HG03571 (cell line): ENCODE data around the gene MTMR2.
A peak's percentile ranks its signal among the peaks of the same experiment; 100 is the strongest.

Experiments used
- ATAC-seq: cut with Tn5 transposase; IDR thresholded peaks from one replicate; pipeline ENCODE4 v1.9.1; 2021; ENCODE audit not compliant: unreplicated experiment

Gene MTMR2

DNA sequence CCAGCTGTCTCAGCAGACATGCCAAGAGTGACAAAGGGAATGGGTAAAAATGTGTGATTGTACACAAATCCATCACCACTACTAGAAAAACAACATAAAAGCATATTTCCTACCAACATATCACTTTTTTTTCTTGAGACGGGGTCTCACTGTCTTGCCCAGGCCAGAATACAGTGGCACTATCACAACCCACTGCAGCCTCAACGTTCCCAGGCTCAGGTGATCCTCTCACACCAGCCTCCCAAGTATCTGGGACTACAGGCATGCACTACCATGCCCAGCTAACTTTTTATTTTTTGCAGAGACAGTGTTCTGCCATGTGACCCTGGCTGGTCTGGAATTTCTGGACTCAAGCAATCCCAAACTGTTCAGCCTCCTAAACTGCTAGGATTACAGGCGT is 5.2 kb downstream of the MTMR2 start:
- no peak for ATAC-seq

DNA sequence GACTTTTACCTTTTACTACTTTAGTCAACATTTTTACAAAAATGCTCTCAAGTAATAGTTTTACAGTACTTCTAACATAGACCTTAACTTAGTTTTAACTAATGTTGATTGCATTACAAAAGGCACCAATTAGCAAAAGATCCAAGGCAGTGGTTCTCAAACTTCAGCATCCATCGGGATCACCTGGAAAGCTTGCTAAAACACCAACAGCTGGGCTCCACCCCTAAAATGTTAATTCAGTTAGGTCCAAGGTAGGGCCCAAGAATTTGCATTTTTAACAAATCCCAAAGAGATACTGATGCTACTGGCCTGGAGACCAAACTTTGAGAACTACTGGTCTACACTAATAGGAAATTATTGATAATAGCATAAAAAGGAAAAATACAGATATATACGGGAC is 5.9 kb downstream of the MTMR2 start:
- no peak for ATAC-seq

DNA sequence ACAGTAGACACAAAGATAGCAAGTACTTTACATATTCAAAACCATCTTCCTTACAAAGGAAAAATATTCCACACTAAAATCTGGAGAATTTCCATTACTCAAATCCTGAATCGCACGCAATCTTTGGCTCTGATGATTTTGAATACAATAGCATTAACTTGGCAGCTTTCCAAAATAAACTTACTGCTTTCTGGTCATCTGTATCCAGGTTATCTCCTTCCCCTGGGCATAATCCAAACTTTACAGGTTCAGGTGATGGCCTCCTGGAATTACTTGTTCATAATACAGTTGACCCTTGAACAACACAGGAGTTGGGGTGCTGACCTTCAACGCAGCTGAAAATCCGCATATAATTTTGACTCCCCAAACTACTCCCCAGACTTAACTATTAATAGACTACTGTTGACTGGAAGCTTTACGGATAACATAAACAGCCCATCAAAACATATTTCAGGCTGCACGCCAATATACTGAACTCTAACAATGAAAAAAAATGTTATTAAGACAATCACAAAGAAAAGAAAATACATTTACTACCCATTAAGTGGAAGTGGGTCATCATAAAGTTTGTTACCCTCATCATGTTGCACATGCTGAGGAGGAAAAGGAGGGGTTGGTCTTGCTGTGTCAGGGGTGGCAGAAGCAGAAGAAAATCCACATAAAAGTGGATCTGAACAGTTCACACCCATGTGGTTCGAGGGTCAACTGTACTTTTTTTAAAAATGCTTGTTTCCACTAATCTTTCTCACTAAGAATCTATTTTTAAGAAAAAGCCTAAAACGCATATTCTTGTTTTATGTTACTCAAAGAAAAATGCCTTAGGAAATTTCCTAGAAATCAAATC is 6.5 kb downstream of the MTMR2 start:
- no peak for ATAC-seq

DNA sequence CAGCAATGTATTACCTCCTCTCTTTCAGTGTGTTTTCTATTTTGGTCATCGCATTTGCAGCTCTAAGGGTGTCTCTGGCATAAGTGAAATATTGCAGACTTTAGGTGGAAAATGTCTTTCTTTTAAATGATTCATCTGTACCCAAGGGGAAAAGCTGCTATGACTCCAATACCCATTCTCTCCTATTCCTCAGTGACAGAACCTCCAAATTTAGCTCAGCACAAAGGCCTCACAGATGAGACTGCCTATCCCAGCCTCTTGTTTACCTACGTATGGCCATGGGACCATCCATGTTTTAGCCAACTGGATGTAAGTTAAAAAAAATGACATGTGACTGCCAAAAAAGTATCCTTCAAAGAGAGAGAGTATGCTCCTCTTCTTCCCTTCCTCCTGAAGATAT is 7.9 kb downstream of the MTMR2 start:
- ATAC-seq: no peak

DNA sequence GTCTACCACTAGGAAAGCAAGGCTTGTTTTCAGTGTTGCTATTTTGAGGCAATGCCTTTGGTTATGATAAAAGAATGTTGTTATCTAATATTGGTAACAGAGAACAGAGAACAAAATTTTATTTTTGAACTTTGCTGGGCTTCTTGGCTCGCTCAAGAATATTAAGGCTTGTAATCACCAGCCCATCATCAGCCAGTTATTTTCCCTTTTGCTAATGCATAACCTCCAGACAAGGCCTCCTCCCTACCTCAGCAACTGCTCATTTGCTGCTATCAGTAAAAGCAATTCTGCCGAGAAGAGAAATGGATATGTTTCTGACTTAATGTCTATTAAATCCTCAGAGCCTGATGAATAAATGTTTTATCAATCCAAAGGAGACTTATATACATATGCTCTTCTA is 8.9 kb downstream of the MTMR2 start:
- ATAC-seq: no peak

DNA sequence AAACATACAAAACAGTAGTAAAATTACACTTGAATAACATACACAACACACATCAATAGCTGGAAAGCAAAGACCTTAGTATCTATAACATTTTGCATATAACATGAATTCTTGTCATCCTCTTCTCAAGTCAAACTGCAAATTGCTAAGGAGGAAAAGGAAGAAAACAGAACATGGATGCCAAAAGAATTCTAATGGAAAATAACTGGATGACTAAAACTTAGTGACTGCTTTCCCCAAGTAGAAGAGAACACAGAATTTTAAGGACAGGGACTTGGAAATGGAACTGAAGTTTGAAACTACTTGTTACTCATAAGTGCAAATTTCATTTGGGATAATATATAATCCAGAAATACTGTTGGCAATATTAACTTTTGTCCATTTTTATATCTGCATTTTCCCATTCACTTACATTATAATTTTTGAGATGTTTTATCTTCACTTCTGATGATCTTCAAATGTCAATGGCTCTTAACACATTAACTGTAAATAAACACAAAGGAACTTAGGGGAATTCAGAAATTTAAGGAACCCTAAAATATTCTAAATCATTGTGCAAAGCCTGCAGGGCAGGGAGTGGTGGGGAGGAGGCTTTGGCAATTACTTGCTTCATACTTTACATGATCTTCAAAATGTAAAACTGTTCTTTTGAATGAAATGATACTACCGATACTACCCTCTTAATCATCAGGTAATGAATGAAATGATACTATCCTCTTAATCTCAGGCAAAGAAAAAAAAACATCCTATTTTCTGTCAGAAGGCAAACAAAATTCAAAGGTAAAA is 9.9 kb downstream of the MTMR2 start:
- ATAC-seq: no peak

DNA sequence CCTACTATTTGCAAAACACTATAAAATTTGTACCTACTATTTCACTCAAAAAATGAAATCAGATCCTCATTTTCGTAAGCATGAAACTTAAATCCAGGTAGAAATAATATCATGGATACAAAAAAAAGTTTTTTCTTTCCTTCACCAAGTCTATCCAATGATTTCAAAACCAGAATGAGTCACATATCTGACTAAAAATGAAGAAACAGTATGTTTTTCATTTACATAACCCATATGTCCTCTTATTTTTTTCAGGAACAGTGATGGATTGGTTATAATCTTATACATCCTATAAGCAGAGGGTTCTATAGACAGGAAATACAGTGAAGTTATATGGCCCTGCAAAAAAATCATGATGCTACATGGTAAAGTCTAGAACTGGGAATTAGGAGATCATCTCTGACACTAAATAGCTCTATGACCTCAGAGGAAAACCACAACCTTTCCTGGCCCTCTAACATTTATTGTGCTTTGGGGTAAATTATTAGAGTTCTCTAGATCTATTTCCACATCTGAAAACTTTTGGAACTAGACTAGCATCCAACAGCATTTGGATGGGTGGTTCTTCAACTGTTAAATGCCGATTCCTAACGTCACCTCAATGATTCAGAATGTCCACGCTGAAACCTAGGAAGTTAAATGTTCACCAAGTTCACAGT is 10.9 kb downstream of the MTMR2 start:
- ATAC-seq: no peak

DNA sequence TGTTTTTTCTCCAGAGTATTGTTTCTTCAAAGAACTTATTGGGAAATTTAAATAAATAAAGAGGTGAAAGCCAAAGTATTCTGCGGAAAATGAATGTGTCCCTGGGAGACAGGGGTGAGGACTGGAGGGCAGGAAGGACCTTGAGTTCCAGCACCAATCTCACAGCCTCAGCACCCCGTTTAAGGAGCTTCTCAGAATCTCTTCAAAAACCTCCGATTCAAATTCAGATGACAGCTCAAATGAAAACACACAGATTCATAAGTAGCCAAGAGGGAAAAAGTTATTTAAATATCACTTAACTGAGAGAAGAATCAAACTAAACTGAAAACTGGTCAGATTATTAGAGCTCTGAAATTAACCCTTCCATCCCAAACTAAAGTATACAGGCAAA is 12.5 kb downstream of the MTMR2 start:
- ATAC-seq: no peak

DNA sequence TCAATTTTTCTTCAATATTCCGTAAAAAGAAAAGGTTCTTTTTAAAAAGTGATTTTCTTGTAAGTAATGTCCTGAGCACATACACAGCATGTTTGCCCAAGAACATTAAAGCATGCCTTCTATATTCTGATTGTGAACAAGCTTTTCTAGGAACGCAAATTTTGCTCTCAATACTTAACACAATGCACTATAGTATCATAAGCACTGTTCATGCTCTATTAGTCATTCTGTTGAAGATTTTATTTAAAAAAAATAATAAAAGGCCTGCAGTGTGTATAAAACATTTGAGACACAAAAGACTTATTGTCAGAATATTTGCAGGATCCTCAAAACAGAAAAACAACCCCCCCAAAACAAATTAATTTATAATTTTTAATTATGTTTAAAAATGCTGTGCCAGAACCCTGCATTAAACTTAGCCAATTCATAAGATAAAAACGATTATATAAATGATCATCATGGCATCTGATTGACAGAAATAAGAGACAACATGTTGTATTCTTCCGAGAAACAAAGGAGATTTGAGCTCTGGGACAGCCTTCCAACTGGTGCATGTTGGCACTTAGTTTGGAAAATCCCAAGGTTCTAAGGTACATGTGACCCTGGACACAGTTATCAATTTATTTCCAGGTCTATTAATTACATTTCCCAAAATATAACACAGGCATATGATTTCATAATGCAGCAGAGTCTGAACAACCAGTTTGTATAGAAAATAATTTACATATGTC is 13.1 kb downstream of the MTMR2 start:
- ATAC-seq: no peak

DNA sequence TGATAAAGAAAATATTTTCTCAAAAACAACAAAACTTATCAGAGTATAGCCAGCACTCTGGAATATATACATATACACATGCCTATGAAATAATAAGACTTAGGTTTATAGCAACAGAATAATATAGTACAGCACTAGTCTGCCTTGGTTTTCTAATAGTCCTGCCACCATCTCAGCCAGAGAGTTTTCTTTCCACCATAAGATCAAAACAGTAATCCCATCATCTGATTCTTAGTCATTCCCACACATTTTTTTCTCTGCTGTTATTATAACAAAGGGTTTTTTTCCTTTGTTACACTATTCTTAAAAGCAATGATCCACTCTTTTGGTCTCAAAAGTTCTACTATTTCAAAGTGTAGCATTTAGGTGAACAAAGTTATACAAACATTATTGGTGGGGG is 15.1 kb downstream of the MTMR2 start:
- ATAC-seq: no peak

DNA sequence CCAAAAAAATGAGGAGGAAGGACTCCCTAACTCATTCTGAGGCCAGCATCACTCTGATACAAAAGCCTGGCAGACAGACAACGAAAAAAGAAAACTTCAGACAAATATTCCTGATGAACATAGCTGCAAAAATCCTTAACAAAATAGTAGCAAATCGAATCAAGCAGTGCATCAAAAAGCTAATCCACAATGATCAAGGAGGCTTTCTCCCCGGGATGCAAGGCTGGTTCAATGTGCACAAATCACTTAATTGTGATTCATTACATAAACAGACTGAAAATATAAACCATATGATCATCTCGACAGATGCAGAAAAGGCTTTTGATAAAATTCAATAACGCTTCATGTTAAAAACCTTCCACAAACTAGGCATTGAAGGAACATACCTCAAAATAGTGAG is 16.4 kb downstream of the MTMR2 start:
- no peak for ATAC-seq

DNA sequence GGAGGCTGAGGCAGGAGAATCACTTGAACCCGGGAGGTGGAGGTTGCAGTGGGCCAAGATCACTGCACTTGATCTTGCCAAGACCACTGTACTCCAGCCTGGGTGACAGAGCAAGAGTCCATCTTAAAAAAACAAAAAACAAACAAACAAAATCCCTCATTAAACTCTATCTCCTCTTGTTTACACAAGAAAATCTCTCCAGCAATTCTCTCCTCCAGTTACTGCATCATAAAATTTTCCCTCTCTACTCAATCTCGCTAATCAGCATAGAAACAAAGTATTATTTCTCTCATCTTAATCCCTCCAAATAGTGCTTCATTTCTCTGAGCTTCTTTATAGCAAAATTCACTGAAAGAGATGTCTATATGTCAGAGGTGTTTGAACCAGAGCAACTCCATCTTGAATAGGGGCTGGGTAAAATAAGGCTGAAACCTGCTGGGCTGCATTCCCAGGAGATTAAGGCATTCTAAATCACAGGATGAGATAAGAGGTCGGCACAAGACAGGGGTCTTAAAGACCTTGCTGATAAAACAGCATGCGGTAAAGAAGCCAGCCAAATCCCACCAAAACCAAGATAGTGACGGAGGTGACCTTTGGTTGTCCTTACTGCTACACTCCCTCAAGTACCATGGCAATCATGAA is 19.8 kb downstream of the MTMR2 start:
- ATAC-seq: no peak

DNA sequence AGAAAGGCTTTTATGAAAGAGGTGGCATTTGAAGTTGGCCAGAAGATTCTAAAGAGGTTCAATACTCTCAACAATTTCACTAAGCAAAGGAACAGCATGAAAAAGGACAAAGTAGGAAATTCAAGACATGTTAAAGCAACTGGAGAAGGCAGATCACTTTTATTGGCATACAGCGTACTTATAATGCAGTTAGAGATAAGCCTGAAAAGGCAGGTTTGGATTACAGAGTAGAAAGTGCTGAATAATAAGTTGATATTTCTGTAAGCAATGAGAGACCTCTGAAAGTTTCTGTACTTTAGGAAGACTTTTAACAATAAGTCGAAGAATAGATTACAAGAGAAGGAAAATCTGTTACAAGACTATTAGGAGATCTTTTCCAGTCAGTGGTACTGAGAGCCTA is 25.1 kb downstream of the MTMR2 start:
- ATAC-seq: no peak

DNA sequence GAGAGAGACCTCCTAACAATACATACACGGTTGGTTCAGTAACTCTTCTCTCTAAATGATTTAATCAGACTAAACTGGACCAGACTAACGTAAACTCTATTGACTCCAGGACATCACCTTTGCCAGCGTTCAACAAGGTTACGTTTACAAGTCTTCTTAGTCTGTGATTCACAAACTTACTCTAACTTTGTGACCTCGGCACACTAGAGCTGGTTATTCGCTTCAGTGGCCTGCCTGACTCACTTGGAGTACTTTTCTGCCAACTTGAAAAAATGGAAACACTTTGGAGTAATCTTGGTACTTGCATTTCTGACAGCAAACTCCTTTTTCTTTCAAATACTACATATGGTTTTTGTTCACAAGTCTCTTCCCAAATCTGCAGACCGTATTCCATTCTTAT is 26.2 kb downstream of the MTMR2 start:
- no peak for ATAC-seq

DNA sequence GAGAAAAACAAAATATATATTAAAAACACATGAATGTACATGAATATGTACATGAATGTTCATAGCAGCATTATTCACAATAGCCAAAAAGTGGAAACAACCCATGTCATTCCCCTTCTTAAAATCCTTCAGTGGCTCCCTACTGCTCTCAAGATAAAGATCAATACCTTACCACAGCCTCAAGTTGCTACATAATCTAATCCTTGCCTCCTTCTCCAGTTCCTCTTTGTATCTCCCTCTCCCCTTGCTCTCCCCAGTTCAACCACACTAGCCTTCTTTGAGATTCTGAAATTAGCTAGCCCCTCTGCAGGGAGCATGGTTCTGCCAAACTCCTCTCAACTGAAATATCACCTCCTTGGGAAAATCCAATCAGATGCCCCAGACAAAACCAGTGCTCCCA is 28.1 kb downstream of the MTMR2 start:
- no peak for ATAC-seq

DNA sequence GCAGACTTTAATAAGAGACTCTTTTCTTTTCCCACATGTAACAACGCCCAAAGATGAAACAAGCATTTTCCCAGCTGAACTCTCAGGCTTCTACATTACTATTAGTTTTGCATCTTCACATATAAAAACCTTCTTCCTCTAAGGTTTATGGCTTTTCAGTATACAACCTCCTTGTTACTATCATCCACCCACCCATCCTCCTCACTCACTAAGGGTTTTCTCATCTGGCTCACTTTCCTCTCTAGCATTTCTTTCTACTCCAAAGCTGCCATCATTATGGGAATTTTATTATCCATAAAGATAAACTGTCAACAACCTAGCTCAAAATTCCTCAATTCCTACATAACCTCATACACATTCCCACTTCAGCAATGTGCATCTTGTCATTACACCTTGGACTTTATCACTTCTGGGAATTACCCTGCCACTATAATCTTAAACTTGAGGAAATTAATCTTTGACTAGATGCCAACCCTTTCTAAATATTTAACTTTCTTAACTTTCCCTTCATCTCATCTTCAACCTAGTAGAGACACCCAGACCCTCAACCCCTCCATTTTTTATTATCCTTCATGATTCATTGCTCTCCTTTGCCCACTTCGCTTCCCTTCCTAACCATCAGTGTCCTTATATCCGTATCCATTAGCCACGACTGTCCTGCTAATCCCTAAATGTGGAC is 30.9 kb downstream of the MTMR2 start:
- ATAC-seq: no peak

DNA sequence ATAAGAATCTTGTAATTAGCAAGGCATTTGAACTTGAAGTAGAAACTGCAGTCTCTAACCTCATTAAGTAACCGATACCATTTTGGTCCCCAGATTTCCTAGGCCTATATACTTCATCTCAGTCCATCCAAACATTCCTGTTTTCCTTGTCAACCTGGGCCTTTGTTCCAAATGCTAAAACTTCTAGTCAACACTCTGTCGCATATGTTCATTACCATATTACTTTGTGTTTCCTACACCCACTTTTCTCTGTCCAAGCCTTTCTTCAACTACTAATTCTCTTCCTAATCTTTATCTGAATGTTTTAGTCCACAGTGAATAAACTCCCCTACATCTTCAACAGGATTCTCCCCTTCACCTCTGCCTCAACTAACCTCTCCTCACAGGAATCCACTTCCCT is 31.4 kb downstream of the MTMR2 start:
- ATAC-seq: no peak

DNA sequence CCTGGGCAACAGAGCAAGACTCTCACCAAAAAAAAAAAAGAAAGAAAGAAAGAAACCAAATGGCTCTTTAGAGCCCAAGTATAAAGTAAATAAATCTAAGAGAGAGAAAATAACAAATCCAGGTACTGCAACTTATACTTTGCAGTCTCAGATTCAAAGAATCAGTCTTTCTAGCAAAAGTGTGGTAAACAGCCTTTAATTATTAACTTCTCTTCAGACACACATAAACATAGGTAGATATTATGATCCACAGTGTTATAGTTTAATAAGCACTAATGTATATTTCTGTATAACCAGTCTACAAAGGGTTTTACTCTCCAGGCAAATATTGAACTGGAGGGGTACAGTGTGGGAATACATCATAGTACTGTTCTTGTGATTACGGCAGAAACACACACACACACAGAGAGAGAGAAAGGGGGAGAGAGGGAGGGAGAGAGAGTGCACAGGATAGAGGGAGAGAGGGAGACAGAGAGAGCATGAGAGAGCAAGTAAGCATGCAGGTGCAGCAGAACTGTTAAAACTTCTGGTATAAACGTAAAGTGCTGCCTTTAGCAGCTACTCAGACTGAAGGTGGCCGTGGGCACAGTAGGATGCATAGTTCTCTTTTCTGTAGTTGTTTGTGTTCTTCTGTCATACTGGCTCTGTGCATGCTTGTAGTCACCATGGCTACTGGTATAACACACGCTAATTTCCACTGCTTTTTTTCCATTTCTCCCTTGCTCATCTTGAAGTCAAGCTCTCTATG is 32.3 kb downstream of the MTMR2 start:
- ATAC-seq: peak; percentile 60

DNA sequence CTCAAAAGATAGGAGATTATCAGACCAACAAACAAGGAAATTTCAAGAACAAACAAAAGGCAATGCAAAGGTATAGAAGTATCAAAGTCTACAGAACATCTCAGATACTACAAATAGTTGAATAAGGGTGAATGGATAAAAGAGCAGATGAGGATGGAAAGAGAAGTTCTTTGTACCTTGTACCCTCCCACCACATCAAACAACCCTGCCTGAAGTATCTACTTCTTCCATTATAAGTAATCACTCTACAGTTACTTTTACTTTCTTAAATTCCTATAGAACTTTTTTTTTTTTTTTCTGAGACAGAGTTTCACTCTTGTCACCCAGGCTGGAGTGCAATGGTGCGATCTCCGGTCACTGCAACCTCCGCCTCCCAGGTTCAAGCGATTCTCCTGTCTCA is 35.1 kb downstream of the MTMR2 start:
- ATAC-seq: no peak

DNA sequence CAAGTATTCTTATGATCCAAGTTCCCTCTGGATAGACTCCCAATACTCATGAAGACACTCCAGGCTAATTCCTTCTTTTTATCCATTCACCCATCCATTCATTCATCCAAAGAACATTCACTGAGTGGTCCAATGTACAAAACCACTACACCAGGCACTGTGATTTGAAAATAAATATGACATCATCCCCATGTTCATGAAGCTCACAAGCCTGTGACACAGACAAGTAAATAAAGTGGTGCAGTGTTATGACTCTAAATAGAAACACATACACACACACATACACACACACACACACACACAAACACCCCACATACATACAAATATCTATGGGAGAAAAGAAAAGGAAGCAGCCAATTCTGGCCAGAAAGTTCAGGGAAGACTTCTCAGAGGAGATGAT is 35.5 kb downstream of the MTMR2 start:
- ATAC-seq: no peak
